Raji (cell line): Measurements from ENCODE around the gene LIPK.

Source experiments
- POLR2A ChIP-seq: IDR thresholded peaks from 2 replicates; pipeline ENCODE4 v1.6.1; 2011; ENCODE audit warnings: low read depth, low read length, control low read depth; ENCODE audit not compliant: insufficient read depth

LIPK gene, protein sequence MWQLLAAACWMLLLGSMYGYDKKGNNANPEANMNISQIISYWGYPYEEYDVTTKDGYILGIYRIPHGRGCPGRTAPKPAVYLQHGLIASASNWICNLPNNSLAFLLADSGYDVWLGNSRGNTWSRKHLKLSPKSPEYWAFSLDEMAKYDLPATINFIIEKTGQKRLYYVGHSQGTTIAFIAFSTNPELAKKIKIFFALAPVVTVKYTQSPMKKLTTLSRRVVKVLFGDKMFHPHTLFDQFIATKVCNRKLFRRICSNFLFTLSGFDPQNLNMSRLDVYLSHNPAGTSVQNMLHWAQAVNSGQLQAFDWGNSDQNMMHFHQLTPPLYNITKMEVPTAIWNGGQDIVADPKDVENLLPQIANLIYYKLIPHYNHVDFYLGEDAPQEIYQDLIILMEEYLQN

DNA sequence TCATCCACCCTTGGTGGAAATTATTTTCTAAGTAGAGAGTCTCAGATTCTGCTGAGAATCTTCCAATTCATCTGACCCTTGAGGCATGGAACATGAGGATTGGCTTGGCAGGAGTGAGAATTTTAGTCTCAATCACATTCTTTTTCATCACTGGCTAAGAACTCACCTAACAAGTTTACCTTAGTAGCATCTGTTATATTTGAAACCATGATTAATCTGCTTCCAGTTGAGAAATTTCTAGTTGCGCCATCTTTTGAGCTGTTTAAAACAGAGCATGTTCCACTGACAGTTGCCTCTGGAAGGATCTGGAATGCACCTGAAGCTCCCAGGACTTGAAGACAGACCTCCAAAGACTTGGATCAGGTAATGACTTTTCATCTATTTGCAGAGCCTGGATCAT, at the start of gene LIPK:
Gene LIPK, plus strand, starts transcription at position 292 of the 400 bp plus-strand sequence. CDS start 18,295 bp downstream, outside the sequence.
- TF ChIP-seq POLR2A: no peak

DNA sequence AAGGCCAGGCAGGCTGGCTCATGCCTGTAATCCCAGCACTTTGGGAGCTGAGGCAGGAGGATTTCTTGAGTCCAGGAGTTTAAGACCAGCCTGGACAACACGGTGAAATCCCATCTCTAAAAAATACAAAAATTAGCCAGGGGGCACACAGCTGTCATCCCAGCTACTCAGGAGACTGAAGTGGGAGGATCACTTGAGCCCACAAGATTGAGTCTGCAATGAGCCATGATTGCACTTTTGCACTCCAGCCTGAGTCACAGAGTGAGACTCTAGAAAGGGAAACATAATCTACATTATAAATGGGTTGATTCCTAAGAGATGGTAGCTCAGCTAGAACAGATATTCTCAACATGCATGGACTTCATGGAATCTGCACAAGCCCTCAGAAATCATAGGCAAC, 48.1 kb upstream of the LIPK start:
- no peak for TF ChIP-seq POLR2A

DNA sequence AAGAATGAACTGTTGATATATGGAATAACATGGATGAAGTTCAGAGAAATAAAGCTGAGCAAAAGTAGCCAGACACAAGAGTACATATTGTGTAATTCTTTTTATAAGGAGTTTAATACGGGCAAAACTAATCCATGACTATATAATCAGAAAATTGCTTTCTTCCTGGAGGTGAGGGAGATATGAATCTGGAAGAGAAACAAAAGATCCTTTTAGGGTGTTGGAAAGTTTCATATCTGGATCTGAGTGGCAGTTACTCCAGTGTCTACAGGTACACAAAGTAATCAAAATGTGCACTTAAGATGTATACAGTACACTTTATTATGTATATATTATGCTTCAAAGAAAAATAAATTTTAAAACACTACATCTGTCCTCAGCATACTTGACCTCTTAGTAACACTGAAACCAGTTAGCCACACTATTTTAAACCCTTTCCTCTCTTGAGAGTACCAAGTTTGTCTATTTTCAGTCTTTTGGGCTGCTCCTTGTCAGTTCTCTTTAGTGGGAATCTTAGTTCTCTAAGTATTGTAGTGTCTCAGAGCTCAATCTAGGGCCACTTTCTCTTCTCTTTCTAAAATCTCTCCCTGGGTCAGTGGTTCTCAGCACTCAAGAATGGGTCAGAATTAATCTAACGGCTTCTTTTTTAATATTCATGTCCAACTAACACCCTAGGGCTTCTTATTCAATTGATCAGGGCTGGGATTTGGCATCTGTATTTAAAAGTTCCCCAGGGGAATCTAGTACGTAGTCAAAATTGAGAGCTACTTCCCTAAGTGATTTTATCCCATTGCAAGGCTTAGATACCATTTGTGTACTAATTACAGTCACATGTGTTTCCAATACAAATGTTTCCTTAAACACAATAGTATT, 46.1 kb upstream of the LIPK start:
- TF ChIP-seq POLR2A: no peak

GRCh38 chr10:88660598-88660884, 45.5 kb upstream of the LIPK start:
- TF ChIP-seq POLR2A: no peak

DNA sequence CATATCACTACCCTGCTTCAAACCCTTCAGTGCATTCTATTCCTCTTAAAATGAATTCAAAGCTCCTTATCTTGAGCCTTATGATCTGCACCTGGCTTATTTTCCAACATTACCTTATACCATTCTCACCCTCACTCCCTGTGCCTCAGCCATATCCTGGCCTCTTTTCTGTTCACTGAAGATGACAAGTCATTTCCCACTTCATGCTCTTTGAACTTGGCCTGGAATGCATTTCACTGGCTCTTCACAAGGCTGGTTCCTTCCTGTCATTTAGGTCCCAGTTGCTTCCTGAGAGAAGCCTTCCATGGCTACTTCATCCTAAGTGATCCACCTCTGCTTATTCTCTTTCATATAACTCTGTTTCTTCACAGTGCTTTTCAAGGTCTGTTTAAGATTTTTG, 45.0 kb upstream of the LIPK start:
- no peak for TF ChIP-seq POLR2A

- TF ChIP-seq POLR2A: no peak
These were observed 44.5 kb upstream of the LIPK start for GRCh38 chr10:88661577-88661976.

- no peak for TF ChIP-seq POLR2A
These were observed 41.9 kb upstream of the LIPK start, which contains the start of gene LIPF for GRCh38 chr10:88664142-88664541. Gene LIPF (plus strand): TSS chr10:88664442. CDS start chr10:88667298, 2,856 bp downstream.

DNA sequence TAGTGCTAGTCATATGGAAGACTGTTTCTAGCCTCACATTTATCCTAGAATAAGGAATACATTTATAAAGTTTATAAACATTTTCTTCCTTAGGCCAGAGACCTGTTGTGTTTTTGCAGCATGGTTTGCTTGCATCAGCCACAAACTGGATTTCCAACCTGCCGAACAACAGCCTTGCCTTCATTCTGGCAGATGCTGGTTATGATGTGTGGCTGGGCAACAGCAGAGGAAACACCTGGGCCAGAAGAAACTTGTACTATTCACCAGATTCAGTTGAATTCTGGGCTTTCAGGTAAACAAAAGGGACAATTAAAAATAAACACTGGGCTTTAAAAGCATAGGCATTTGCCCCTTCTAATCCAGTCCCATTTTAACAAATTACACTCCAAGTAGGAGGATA, 37.6 kb upstream of the LIPK start:
- no peak for TF ChIP-seq POLR2A

- no peak for TF ChIP-seq POLR2A
These were observed 35.6 kb upstream of the LIPK start for GRCh38 chr10:88670497-88670896.

DNA sequence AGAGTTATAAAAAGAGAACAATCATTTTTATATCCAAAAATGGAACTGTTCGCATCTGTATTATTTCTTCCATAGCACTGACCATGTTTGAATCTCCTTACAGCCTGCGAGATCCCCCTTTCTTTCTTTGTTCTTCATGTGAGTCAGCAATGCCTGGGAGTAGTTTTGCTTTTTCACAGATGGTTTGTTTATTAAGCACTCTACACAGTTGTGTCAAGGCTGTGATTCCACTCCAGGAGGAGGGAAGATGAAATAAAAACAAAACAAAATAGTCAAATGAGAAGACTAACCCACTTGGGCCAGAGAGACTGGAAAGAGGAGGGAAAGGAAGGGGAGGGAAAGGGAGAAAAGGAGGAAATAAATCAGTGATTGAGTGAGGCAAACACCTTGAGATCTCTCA, 34.0 kb upstream of the LIPK start:
- TF ChIP-seq POLR2A: no peak

GRCh38 chr10:88676283-88677060, 29.6 kb upstream of the LIPK start:
- TF ChIP-seq POLR2A: no peak

GRCh38 chr10:88680958-88681357, 25.1 kb upstream of the LIPK start:
- TF ChIP-seq POLR2A: no peak

DNA sequence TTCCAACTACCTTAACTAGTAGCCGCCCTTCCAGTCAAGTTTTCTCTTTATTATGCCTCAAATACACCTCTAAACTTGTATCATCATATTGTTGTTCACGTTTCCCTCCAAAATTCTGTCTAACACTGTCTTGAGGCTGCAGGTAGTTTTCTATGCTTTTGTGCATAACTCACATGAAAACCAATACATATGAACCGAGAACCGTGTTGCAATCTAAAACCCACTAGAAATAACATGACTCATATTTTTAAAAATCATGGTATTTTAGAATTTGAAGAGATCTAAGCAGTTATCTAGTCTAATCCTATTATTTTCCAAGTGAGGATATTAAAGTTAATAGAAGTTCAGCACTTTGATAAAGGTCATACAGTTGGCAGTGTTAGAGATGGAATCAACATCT, 23.6 kb upstream of the LIPK start:
- TF ChIP-seq POLR2A: no peak

- TF ChIP-seq POLR2A: no peak
These were observed 18.1 kb upstream of the LIPK start for GRCh38 chr10:88687853-88688467.

DNA sequence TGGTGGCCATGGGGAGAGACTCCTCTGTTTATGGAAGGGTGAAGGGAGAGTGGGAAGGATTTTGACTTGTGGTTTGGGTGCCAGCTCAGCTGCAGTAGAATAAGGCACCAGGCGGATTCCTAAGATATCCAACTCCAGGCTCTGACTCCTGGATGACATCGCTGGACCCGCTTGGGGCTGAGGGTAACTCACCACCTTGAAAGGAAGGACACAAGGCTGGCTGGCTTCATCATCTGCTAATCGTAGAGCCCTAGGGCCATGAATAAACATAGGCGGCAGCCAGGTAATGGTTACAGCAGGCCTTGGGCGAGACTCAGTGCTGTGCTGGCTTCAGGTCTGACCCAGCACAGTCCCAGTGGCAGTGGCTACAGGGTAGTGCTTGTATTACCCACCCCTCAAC, 16.7 kb upstream of the LIPK start:
- TF ChIP-seq POLR2A: no peak
